ENCODE measurements around the gene L1TD1. TPM values are rescaled to one million over a fixed set of nuclear protein-coding genes. Genes with fewer than 3 reads are reported as not detected.

Gene L1TD1
- total and polyA plus RNA-seq, 9 donors: 0.05 to 0.61 (median 0.41) TPM; not detected in 3

- H3K4me3 ChIP-seq: no peak overlapping the region
- no peaks in the 10 kb centered on the region for H3K4me1 ChIP-seq (ENCODE audit: insufficient read depth)
- no peaks in the 10 kb centered on the region for H3K36me3 ChIP-seq
- H3K9me3 ChIP-seq: no peaks in the 10 kb centered on the region
- intact Hi-C loops (cut with DNase I): no loop called here
- WGBS, 3 donors: 24 to 36% (median 32%) methylated on average over 2 of the region's 2 CpGs
- no peak overlapping the region for H3K27ac ChIP-seq
- TF ChIP-seq CTCF (IDR thresholded peaks at IDR 0.05) (no peak), POLR2A (IDR thresholded peaks at IDR 0.05) (no peak), EP300 (IDR thresholded peaks at IDR 0.05) (no peak)
- no peaks in the 10 kb centered on the region for H3K27me3 ChIP-seq
- DNase-seq: no peak
These were observed 35.3 kb downstream of the L1TD1 start for GRCh38 chr1:62229932-62230331.

GRCh38 chr1:62230718-62231117, 36.1 kb downstream of the L1TD1 start:
- WGBS, 3 donors: 85 to 96% (median 87%) methylated on average over 5 of the region's 5 CpGs
- H3K9me3 ChIP-seq: no peaks in the 10 kb centered on the region
- no peak overlapping the region for H3K27ac ChIP-seq
- DNase-seq: no peak
- H3K36me3 ChIP-seq: no peaks in the 10 kb centered on the region
- intact Hi-C loops (cut with DNase I): no loop called here
- no peak overlapping the region for H3K4me3 ChIP-seq
- no peaks in the 10 kb centered on the region for H3K4me1 ChIP-seq (ENCODE audit: insufficient read depth)
- no peaks in the 10 kb centered on the region for H3K27me3 ChIP-seq
- no peak for TF ChIP-seq POLR2A (IDR thresholded peaks at IDR 0.05)
- no peak for TF ChIP-seq EP300 (IDR thresholded peaks at IDR 0.05)
- TF ChIP-seq CTCF (IDR thresholded peaks at IDR 0.05): no peak

GRCh38 chr1:62232871-62233278, 38.2 kb downstream of the L1TD1 start:
- 68 to 81% (median 79%) methylated on average over 14 of the region's 14 CpGs for WGBS, 3 donors
- Histone ChIP-seq H3K4me3 (no peak overlapping the region), H3K27ac (no peak overlapping the region), H3K27me3 (no peaks in the 10 kb centered on the region), H3K36me3 (no peaks in the 10 kb centered on the region), H3K4me1 (ENCODE audit: insufficient read depth) (no peaks in the 10 kb centered on the region), H3K9me3 (no peaks in the 10 kb centered on the region)
- DNase-seq: no peak
- TF ChIP-seq EP300 (IDR thresholded peaks at IDR 0.05) (no peak), POLR2A (IDR thresholded peaks at IDR 0.05) (no peak)
- intact Hi-C loops (cut with DNase I): no loop called here

GRCh38 chr1:62233926-62234450, 39.3 kb downstream of the L1TD1 start:
- H3K4me1 ChIP-seq (ENCODE audit: insufficient read depth): no peaks in the 10 kb centered on the region
- intact Hi-C loops (cut with DNase I): no loop called here

More at GRCh38 chr1:62233926-62234450, 39.3 kb downstream of the L1TD1 start:
- 83 to 92% (median 84%) methylated on average over 7 of the region's 7 CpGs for WGBS, 3 donors
- no peak for DNase-seq
- Histone ChIP-seq H3K4me3 (no peak overlapping the region), H3K27ac (no peak overlapping the region), H3K9me3 (no peaks in the 10 kb centered on the region), H3K27me3 (no peaks in the 10 kb centered on the region), H3K36me3 (no peaks in the 10 kb centered on the region)
- TF ChIP-seq EP300 (IDR thresholded peaks at IDR 0.05) (no peak), CTCF (IDR thresholded peaks at IDR 0.05) (no peak), POLR2A (IDR thresholded peaks at IDR 0.05) (no peak)

Data from ovary (tissue), 9 donors.